ENCODE measurements around the gene CNKSR2.

CNKSR2 gene

DNA sequence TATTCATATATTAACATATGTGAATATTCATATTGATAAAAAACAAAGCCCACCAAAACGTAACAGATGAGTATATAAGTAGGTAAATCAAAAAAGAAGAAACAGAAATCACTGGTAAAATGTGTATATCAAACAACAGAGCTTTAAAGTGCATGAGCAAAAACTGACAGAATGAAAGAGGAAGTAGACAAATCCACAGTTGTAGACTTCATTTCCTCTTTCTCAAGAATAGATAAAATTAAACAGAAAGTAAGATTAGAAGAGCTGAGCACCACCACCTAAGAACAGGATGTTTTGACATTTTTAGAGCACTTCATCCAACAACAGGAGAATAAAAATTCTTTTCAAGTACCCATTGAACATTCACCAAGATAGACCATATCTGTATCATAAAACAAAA, 64.6 kb downstream of the CNKSR2 start:
- Histone ChIP-seq H2AFZ (ENCODE audit: low read depth, low read length, severe bottlenecking) (no peak overlapping the region), H3K79me2 (ENCODE audit: insufficient read depth, low read length) (no peaks in the 10 kb centered on the region), H4K20me1 (ENCODE audit: low read depth, low read length) (no peaks in the 10 kb centered on the region), H3F3A (ENCODE audit: insufficient read depth) (no peaks in the 10 kb centered on the region), H3K4me2 (ENCODE audit: low read depth, low read length, poor library complexity, severe bottlenecking) (peak overlapping the region; percentile 57), H3K9me3 (ENCODE audit: insufficient read depth, low read length) (no peaks in the 10 kb centered on the region), H3K27me3 (ENCODE audit: low read length) (no peaks in the 10 kb centered on the region), H3K4me3 (ENCODE audit: insufficient read depth, low read length, poor library complexity, severe bottlenecking) (no peak overlapping the region), H3K36me3 (ENCODE audit: low read length) (no peaks in the 10 kb centered on the region), H3K9ac (ENCODE audit: low read length) (no peak overlapping the region), H3K9me2 (replicated peaks; ENCODE audit: insufficient read depth, low read length) (no peaks in the 10 kb centered on the region), H3K27ac (ENCODE audit: low read depth, low read length) (peak overlapping the region; percentile 49)
- TF ChIP-seq, protein P1, sequence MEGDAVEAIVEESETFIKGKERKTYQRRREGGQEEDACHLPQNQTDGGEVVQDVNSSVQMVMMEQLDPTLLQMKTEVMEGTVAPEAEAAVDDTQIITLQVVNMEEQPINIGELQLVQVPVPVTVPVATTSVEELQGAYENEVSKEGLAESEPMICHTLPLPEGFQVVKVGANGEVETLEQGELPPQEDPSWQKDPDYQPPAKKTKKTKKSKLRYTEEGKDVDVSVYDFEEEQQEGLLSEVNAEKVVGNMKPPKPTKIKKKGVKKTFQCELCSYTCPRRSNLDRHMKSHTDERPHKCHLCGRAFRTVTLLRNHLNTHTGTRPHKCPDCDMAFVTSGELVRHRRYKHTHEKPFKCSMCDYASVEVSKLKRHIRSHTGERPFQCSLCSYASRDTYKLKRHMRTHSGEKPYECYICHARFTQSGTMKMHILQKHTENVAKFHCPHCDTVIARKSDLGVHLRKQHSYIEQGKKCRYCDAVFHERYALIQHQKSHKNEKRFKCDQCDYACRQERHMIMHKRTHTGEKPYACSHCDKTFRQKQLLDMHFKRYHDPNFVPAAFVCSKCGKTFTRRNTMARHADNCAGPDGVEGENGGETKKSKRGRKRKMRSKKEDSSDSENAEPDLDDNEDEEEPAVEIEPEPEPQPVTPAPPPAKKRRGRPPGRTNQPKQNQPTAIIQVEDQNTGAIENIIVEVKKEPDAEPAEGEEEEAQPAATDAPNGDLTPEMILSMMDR (IDR thresholded peaks at IDR 0.05; ENCODE audit: insufficient read depth, low read length, poor library complexity, severe bottlenecking): no peak
- no peak for TF ChIP-seq EZH2phosphoT487 (conservative IDR thresholded peaks at IDR 0.05; ENCODE audit: low read length)

DNA sequence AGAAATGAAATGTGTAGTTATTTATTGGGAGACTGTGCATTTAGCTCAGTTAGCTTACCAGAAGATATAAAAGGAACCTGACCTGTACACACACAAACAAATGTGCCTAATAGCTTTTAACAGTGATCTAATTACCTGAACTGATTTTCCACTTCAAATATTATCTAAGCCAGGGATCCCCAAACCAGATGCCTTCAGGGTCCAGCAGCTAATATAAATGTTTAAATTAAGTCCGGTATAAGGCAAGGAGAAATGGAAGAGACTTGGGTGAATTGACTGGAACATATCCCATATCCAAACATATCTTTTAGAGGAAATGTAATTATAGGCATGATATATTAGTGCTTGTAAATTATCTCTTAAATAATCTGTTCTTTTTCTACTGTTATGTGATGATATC, 66.7 kb downstream of the CNKSR2 start:
- H3K27ac ChIP-seq (ENCODE audit: low read depth, low read length): no peak overlapping the region
- no peak for TF ChIP-seq EZH2phosphoT487 (conservative IDR thresholded peaks at IDR 0.05; ENCODE audit: low read length)
- TF ChIP-seq, protein P1 (IDR thresholded peaks at IDR 0.05; ENCODE audit: insufficient read depth, low read length, poor library complexity, severe bottlenecking): no peak
- no peak overlapping the region for H3K4me2 ChIP-seq (ENCODE audit: low read depth, low read length, poor library complexity, severe bottlenecking)
- no peaks in the 10 kb centered on the region for H4K20me1 ChIP-seq (ENCODE audit: low read depth, low read length)
- H3F3A ChIP-seq (ENCODE audit: insufficient read depth): no peaks in the 10 kb centered on the region
- H3K27me3 ChIP-seq (ENCODE audit: low read length): no peaks in the 10 kb centered on the region
- H3K9ac ChIP-seq (ENCODE audit: low read length): no peak overlapping the region
- H3K36me3 ChIP-seq (ENCODE audit: low read length): no peaks in the 10 kb centered on the region
- H3K4me3 ChIP-seq (ENCODE audit: insufficient read depth, low read length, poor library complexity, severe bottlenecking): no peak overlapping the region
- no peak overlapping the region for H2AFZ ChIP-seq (ENCODE audit: low read depth, low read length, severe bottlenecking)
- no peaks in the 10 kb centered on the region for H3K9me3 ChIP-seq (ENCODE audit: insufficient read depth, low read length)
- H3K79me2 ChIP-seq (ENCODE audit: insufficient read depth, low read length): no peaks in the 10 kb centered on the region
- no peaks in the 10 kb centered on the region for H3K9me2 ChIP-seq (replicated peaks; ENCODE audit: insufficient read depth, low read length)

DNA sequence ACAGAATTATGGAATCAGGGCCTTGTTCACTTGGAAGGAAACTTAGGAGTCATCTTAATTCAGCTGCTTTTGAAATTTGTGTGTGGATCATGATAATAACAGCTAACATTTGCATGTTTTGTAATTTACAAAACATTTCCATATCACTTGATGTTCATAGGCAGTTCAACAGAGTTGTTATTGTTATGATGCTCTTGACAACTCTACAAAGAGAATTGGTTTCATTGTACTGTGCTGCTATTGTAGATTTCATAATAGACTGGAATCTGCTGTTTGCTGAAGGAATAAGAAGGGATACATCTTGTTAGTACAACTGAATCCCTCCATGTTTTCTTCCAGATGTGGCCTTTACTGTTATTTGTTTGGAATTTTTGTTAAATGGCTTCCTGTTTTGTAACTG, 83.5 kb downstream of the CNKSR2 start:
- no peak overlapping the region for H3K27ac ChIP-seq (ENCODE audit: low read depth, low read length)

More for the DNA sequence above, 83.5 kb downstream of the CNKSR2 start:
- Histone ChIP-seq H4K20me1 (ENCODE audit: low read depth, low read length) (no peaks in the 10 kb centered on the region), H3K4me3 (ENCODE audit: insufficient read depth, low read length, poor library complexity, severe bottlenecking) (no peak overlapping the region), H3K9ac (ENCODE audit: low read length) (no peak overlapping the region), H3K9me2 (replicated peaks; ENCODE audit: insufficient read depth, low read length) (no peaks in the 10 kb centered on the region), H3K79me2 (ENCODE audit: insufficient read depth, low read length) (no peaks in the 10 kb centered on the region), H3F3A (ENCODE audit: insufficient read depth) (no peaks in the 10 kb centered on the region), H3K4me2 (ENCODE audit: low read depth, low read length, poor library complexity, severe bottlenecking) (no peak overlapping the region), H3K27me3 (ENCODE audit: low read length) (no peaks in the 10 kb centered on the region), H3K9me3 (ENCODE audit: insufficient read depth, low read length) (no peaks in the 10 kb centered on the region), H3K36me3 (ENCODE audit: low read length) (no peaks in the 10 kb centered on the region), H2AFZ (ENCODE audit: low read depth, low read length, severe bottlenecking) (no peak overlapping the region)
- TF ChIP-seq, protein P1 (IDR thresholded peaks at IDR 0.05; ENCODE audit: insufficient read depth, low read length, poor library complexity, severe bottlenecking): no peak

Measured in SU-DHL-6 (cell line).